ENCODE data around the gene CAB39L.

CAB39L gene

DNA sequence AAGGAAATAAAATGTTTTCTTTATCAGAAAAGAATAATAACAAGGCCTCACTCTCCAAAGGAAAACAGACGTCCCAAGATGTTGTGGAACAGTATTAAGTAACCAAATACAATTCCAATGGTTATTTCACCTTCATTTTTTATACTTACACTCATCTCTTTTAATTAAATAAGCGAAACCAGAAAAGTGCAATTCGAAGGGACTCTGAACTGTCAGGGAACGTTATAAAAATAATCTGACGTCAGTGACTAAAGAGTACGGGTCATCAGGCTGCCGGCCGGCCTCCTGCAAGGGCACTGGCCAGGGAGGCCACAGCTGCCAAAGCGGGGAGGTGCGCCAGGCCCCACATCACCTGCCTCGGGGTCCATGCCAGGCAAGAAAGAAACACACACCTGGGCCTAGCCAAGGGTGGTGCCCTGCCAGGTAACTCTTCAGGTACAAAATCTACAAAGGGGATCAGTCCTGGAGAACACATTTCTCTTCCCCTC, 134.9 kb downstream of the CAB39L start:
- in situ Hi-C loops (cut with HindIII; ENCODE audit: low sequenced_read_pairs): no loop called here
- DNase-seq (ENCODE audit: low read depth, low spot score): peak; percentile 32

DNA sequence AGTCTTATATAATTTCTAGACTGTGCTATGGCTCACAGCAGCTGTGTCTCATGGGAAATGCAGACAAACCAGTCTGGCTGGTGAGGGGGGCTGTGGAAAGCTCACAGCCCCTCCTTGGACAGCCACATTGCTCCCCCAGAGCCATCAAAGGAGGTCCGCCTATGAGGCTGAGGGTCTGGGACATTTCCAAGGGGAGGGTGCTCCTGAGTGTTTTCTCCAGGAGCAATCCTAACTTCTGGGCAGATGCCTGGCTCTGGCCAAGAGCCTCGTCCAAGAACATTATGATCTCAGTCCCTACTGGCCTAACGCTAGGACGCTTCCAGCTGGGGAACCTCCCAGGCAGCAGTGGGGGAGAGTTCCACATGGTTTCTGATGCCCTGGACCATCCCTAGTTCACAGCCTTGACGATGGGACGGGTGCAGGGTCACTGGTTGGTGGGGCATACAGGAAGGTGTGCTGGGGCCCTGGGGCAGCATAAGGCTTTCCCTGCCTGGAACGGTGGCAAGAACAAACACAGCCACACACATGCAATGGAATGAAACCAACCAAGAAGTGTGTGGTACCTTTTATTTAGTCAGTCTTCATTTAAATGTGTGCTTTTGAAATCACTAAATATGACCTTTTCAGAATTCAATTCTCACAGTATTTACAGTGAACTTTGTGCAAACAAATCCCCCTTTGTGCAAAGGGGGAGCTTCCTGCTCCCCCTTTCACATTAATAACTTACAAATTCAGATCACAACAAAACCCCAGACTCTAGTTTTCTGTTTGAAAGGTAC, 135.6 kb downstream of the CAB39L start:
- H3K4me3 ChIP-seq (ENCODE audit: low read depth, low read length): no peak overlapping the region

More for the DNA sequence above, 134.9 kb downstream of the CAB39L start:
- no peak overlapping the region for H3K4me3 ChIP-seq (ENCODE audit: low read depth, low read length)
- TF ChIP-seq, protein P1, sequence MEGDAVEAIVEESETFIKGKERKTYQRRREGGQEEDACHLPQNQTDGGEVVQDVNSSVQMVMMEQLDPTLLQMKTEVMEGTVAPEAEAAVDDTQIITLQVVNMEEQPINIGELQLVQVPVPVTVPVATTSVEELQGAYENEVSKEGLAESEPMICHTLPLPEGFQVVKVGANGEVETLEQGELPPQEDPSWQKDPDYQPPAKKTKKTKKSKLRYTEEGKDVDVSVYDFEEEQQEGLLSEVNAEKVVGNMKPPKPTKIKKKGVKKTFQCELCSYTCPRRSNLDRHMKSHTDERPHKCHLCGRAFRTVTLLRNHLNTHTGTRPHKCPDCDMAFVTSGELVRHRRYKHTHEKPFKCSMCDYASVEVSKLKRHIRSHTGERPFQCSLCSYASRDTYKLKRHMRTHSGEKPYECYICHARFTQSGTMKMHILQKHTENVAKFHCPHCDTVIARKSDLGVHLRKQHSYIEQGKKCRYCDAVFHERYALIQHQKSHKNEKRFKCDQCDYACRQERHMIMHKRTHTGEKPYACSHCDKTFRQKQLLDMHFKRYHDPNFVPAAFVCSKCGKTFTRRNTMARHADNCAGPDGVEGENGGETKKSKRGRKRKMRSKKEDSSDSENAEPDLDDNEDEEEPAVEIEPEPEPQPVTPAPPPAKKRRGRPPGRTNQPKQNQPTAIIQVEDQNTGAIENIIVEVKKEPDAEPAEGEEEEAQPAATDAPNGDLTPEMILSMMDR (IDR thresholded peaks at IDR 0.05; ENCODE audit: low read depth, low read length): no peak

DNA sequence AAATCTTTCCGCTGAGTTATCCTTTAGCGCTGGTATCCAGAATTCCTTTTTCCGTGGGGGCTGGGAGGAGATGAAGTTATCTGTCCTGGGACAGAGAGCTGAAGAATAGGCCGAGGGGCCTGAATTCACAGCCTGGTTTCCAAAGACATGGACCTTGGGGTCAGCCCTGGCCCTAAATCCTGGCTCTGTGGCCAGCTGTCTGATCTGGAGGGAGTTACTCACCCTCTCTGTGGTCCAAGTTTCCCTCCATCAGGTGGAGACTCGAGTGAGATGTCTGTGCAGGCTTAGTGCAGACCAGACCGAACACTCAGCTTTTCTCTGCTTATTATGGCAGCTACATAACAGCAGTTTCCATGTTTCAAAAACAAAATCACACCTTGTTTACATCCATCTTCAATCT, 136.5 kb downstream of the CAB39L start:
- TF ChIP-seq, protein P1 (IDR thresholded peaks at IDR 0.05; ENCODE audit: low read depth, low read length): no peak
- in situ Hi-C loops (cut with HindIII; ENCODE audit: low sequenced_read_pairs): no loop called here
- DNase-seq (ENCODE audit: low read depth, low spot score): peak; percentile 12
- H3K4me3 ChIP-seq (ENCODE audit: low read depth, low read length): no peak overlapping the region

More for the DNA sequence above, 135.6 kb downstream of the CAB39L start:
- in situ Hi-C loops (cut with HindIII; ENCODE audit: low sequenced_read_pairs): no loop called here
- peak; percentile 74 for DNase-seq (ENCODE audit: low read depth, low spot score)
- TF ChIP-seq, protein P1 (IDR thresholded peaks at IDR 0.05; ENCODE audit: low read depth, low read length): no peak

DNA sequence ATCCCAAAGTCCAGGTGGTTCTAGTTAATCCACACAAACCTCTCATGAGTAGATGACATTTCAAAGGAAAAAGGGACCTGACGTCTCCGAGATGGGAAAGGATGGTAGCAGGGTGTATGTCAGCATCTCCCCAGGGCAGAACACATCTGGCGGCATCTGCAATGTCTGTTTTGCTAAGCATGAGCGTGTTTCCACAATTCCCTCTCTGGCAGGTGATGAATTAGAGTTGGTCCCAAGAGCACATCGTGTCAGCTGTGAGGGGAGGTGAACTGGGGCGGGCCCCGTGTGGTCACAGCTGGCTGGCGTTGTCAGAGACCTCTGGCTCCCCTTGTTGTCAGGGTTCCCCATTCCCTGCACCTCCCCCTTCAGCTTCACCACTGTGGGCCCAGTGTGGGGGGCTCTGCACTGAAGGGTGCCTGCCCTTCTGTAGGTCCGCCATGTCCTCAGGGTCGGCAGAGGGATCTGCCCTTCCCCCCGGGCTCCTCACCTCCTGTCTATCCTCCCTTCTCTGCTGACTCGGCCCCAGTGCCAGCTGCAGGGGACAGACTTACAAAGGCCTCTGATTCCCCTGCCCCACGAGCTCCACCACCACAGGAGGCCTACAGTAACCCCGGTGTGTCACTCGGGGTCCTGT, 138.0 kb downstream of the CAB39L start:
- no peak for DNase-seq (ENCODE audit: low read depth, low spot score)
- in situ Hi-C loops (cut with HindIII; ENCODE audit: low sequenced_read_pairs): no loop called here
- TF ChIP-seq, protein P1 (IDR thresholded peaks at IDR 0.05; ENCODE audit: low read depth, low read length): no peak
- no peak overlapping the region for H3K4me3 ChIP-seq (ENCODE audit: low read depth, low read length)

DNA sequence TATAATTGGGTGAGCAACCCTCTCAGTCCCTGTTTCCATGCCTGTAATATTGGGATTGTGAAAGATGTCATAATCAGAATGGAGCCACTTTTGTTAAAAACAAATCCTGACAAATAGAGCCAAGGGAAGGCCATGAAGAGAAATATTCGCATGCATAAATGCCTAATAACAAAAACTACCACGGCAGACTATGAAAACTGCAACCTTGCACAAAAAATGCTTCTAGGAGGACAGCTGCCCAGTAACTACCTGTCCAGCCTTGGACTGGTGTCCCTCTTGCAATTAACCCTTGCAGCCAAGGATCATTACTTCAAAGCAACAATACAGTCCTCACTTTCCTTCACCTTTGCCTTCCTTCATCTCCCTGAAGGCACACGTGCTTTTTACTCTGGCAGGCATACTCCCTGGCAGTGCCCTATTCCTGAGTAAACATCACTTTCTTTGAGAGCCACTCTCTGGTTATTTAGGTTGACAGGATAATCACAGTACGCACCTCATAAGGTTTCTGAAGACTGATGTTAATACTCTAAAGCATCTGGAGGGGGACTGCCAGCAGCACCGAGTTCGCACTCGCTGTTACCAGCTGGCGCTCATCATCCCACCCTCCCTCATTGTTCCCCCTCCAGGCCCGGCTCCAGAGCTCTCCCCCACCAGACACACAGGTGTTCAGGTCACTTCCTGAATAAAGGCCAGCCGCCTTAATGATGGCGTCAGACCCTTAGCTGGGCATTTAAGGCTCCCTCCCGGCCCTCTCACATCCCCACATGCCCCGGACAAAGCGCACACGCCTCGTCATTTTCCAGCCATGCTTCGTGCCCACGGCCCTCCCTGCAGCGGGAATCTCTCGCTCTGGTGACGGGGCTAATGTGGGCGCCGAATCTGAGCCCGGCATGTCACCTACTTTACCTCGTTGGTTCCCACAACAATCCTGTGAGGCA, 138.8 kb downstream of the CAB39L start:
- TF ChIP-seq, protein P1 (IDR thresholded peaks at IDR 0.05; ENCODE audit: low read depth, low read length): no peak
- no peak overlapping the region for H3K4me3 ChIP-seq (ENCODE audit: low read depth, low read length)
- DNase-seq (ENCODE audit: low read depth, low spot score): no peak
- in situ Hi-C loops (cut with HindIII; ENCODE audit: low sequenced_read_pairs): no loop called here

DNA sequence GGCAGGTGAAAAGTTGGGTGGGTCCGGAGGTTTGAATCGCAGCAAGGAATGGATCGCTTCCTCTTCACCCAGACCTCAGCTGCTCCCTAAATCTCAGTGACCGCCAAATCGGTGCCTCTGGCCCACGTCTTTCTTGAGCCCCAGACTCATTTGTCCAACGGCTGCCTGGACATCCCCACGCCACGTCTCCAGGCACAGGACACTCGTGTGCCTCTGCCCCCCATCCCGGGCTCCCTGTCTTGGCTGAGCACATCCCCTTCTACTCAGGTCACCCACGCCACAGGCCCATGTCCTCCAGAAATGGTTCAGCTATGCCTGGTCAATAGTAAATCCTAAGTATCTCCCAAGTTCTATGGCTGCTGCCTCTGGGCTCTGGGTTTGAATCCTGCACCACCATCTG, 139.5 kb downstream of the CAB39L start:
- TF ChIP-seq, protein P1 (IDR thresholded peaks at IDR 0.05; ENCODE audit: low read depth, low read length): no peak
- in situ Hi-C loops (cut with HindIII; ENCODE audit: low sequenced_read_pairs): no loop called here
- no peak overlapping the region for H3K4me3 ChIP-seq (ENCODE audit: low read depth, low read length)
- DNase-seq (ENCODE audit: low read depth, low spot score): no peak

Data from astrocyte of the spinal cord (primary cell).